ENCODE data around the gene RNF146.
"Not testable (repeated sequence)": the region's sequence is repeated elsewhere in the genome, so short reads cannot be mapped to it uniquely, and the experiment has no call there.

The RNF146 gene

DNA sequence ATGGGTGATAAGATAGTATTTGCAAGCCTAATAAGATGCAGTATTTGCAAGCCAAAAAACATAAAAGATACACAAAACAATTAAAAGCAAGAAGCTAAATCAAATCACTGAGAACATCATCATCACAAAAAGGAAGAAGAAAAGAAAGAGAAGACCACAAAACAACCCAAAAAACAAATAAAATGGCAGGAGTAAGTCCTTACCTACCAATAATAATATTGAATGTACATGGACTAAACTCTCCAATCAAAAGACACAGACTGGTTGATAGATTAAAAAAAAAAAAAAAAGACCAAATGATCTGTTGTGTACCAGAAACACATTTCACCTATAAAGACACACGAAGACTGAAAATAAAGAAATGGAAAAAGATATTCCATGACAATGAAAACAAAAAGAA is 39.1 kb downstream of the RNF146 start:
- TF ChIP-seq, protein P1, sequence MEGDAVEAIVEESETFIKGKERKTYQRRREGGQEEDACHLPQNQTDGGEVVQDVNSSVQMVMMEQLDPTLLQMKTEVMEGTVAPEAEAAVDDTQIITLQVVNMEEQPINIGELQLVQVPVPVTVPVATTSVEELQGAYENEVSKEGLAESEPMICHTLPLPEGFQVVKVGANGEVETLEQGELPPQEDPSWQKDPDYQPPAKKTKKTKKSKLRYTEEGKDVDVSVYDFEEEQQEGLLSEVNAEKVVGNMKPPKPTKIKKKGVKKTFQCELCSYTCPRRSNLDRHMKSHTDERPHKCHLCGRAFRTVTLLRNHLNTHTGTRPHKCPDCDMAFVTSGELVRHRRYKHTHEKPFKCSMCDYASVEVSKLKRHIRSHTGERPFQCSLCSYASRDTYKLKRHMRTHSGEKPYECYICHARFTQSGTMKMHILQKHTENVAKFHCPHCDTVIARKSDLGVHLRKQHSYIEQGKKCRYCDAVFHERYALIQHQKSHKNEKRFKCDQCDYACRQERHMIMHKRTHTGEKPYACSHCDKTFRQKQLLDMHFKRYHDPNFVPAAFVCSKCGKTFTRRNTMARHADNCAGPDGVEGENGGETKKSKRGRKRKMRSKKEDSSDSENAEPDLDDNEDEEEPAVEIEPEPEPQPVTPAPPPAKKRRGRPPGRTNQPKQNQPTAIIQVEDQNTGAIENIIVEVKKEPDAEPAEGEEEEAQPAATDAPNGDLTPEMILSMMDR (IDR thresholded peaks at IDR 0.05; ENCODE audit: control insufficient read depth, insufficient read depth, low read depth, low read length, missing control alignments) = no peak
- no peak for DNase-seq (ENCODE audit: low read depth)
- H3K4me3 ChIP-seq (ENCODE audit: control insufficient read depth, low read depth, low read length) = no peak overlapping the region

DNA sequence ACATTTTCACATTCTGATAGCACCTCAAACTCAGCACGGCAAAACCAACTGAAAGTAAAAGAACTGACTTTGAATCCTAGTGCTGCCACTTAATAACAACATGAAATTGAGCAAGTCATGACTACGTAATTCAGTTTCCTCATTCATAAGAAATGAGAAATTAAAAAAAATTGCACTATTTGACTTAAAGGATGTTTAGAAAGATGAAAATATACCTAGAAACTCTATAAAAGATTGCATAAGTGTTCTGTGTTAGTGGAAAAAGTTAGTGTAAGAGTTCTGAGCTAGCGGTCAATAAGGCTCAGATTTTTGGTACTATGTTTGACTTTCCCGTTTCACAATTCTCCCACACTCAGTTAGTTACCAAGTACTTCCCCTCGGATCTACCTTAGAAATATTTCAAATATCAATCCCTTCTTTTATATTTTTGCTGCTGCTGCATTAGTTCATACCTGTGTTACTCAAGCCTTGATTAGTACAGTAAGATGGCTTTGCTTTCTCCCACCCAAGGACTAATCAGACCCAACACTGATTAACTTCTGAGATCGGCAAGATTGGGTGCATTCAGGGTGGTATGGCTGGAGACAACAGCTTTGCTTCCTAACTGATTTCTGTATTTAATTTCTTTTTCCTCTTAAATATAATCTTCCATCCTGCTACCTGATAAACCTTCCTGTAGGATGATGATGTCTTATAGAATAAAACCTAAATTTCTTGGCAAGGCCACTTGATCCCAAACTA is 50.9 kb downstream of the RNF146 start:
- DNase-seq (ENCODE audit: low read depth) = no peak
- no peak overlapping the region for H3K4me3 ChIP-seq (ENCODE audit: control insufficient read depth, low read depth, low read length)
- TF ChIP-seq, protein P1 (IDR thresholded peaks at IDR 0.05; ENCODE audit: control insufficient read depth, insufficient read depth, low read depth, low read length, missing control alignments) = no peak

DNA sequence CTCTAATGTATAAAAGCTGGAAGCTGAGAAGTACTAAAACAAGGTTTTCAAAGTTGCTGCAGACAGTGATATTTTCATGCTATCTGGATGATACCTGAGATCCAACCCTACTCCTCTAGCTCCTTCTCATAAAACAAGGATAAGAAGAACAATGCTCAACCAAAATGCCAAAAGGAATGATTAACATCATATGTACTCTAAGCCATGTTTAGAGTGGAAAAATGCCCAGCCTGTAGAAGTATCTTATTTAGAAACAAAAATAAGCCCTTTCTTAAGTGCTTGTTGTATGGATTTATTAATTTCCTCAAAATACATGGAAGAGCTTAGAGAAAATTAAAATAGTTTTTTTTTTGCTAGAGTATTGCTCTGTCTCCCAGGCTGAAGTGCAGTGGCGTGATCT is 53.0 kb downstream of the RNF146 start:
- no peak overlapping the region for H3K4me3 ChIP-seq (ENCODE audit: control insufficient read depth, low read depth, low read length)
- TF ChIP-seq, protein P1 (IDR thresholded peaks at IDR 0.05; ENCODE audit: control insufficient read depth, insufficient read depth, low read depth, low read length, missing control alignments) = no peak
- DNase-seq (ENCODE audit: low read depth) = no peak

DNA sequence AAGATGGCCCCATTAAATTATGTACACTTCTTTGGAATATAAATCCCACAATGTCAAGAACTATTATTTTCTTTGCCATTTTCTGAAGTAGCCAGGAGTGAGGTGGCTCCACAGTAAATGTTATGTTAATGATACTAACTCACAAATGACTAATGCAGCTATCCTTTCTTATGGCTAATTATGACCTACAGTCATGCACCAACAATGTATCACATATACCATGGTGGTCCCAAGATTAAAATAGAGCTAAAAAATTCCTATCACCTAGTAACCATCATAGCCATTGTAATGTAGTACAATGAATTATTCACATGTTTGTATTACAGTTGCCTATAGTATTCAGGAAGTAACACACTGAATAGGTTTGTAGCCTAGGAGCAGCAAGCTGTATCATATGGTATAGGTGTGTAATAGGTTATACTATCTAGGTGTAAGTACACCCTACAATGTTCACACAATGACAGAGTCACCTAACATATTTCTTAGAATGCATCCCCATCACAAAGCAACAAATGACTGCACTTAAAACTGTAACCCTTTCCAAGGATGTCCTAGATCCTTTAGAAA is 61.5 kb downstream of the RNF146 start:
- TF ChIP-seq, protein P1 (IDR thresholded peaks at IDR 0.05; ENCODE audit: control insufficient read depth, insufficient read depth, low read depth, low read length, missing control alignments) = no peak
- no peak overlapping the region for H3K4me3 ChIP-seq (ENCODE audit: control insufficient read depth, low read depth, low read length)
- DNase-seq (ENCODE audit: low read depth) = no peak

DNA sequence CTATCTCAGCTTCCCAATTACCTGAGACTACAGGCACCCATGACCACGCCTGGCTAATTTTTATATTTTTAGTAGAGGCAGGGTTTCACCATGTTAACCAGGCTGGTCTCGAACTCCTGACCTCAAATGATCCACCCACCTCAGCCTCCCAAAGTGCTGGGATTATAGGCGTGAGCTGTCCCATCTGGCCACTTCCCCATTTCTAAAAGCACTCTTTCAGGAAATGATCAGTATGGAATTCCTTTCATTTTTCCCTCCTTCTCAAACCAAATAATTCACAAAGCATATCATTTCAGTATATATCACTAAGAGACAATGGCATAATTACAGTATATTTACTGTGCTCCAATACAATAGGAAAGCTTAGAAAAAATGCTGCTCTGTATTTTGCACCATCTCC is 64.6 kb downstream of the RNF146 start:
- DNase-seq (ENCODE audit: low read depth); H3K4me3 ChIP-seq (ENCODE audit: control insufficient read depth, low read depth, low read length): not testable (repeated sequence)

DNA sequence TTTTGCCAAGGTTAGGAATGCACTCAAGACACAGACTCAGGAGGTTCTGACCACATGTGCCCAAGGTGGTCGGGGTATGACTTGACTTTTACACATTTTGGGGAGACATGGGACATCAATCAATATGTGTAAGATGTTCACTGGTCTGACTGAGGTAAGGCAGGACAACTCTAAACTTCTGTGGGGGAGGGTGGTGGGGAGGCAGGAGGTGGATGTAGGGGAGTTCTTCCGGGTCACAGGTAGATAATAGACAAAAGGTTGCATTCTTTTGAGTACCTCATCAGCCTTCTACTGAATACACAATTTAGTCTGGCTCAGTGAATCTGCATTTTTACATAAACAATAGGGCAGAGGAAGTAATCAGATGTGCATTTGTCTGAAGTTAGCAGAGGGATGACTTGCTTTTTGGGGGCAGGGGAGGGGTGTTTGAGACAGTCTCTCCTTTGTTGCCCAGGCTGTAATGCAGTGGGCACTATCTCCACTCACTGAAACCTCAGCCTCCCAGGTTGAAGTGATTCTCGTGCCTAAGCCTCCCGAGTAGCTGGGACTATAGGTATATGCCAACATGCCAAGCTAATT is 65.8 kb downstream of the RNF146 start:
- no peak for DNase-seq (ENCODE audit: low read depth)
- TF ChIP-seq, protein P1 (IDR thresholded peaks at IDR 0.05; ENCODE audit: control insufficient read depth, insufficient read depth, low read depth, low read length, missing control alignments) = no peak
- H3K4me3 ChIP-seq (ENCODE audit: control insufficient read depth, low read depth, low read length) = no peak overlapping the region
